ENCODE results near the gene SLC17A3.

The SLC17A3 gene

GRCh38 chr6:25918083-25918683 is 44.1 kb upstream of the SLC17A3 start:
- Histone ChIP-seq H3K14ac (ENCODE audit: low read length) (no peak overlapping the region), H2BK5ac (ENCODE audit: low read length) (no peak overlapping the region), H2BK120ac (ENCODE audit: low read depth, low read length) (no peak overlapping the region), H3K27me3 (ENCODE audit: control insufficient read depth in 3 of 3, insufficient read depth in 3 of 3, low read depth in 1 of 3, low read length in 3 of 3) (no peaks in the 10 kb centered on the region), H4K91ac (ENCODE audit: low read depth, low read length, poor library complexity) (no peak overlapping the region), H2AFZ (ENCODE audit: low read length) (no peak overlapping the region), H3K36me3 (replicated peaks in 1 of 2; ENCODE audit: control insufficient read depth in 2 of 2, insufficient read depth in 2 of 2, low read length in 2 of 2) (no peaks in the 10 kb centered on the region), H3K9me3 (replicated peaks in 1 of 2; ENCODE audit: control insufficient read depth in 2 of 2, insufficient read depth in 1 of 2, low read depth in 1 of 2, low read length in 2 of 2) (peaks cover 0 to 1% of the 10 kb centered on the region in 2 donors), H3K4ac (ENCODE audit: low read length) (no peak overlapping the region), H3K4me1 (ENCODE audit: control insufficient read depth in 2 of 2, insufficient read depth in 1 of 2, low read depth in 1 of 2, low read length in 2 of 2) (no peaks in the 10 kb centered on the region), H3K79me1 (ENCODE audit: low read depth, low read length) (no peaks in the 10 kb centered on the region), H2BK15ac (ENCODE audit: low read length) (no peak overlapping the region), H2BK12ac (ENCODE audit: low read length) (no peak overlapping the region), H2AK5ac (ENCODE audit: low read depth, low read length) (no peak overlapping the region), H3K4me2 (ENCODE audit: insufficient read depth, low read length, poor library complexity, severe bottlenecking) (no peak overlapping the region), H3K4me3 (ENCODE audit: low read length in 2 of 2) (no peak overlapping the region), H3K9ac (ENCODE audit: low read depth, low read length, poor library complexity) (no peak overlapping the region), H3K27ac (replicated peaks; ENCODE audit: low read length) (no peak overlapping the region), H3K23ac (ENCODE audit: low read depth, low read length, poor library complexity) (no peak overlapping the region), H3K18ac (ENCODE audit: low read length) (no peak overlapping the region), H4K8ac (ENCODE audit: low read depth, low read length) (no peak overlapping the region)
- no peak for DNase-seq (ENCODE audit: low spot score)
- WGBS, 2 donors (ENCODE audit: extremely low coverage in 2 of 2, insufficient read length in 2 of 2, insufficient replicate concordance in 1 of 2) = no CpG with 5 or more reads among the region's 5 CpGs

GRCh38 chr6:25916789-25917490 is 42.9 kb upstream of the SLC17A3 start:
- Histone ChIP-seq H3K27ac (replicated peaks; ENCODE audit: low read length) (no peak overlapping the region), H2BK12ac (ENCODE audit: low read length) (no peak overlapping the region), H3K4me1 (ENCODE audit: control insufficient read depth in 2 of 2, insufficient read depth in 1 of 2, low read depth in 1 of 2, low read length in 2 of 2) (no peaks in the 10 kb centered on the region), H3K4ac (ENCODE audit: low read length) (no peak overlapping the region), H3K4me2 (ENCODE audit: insufficient read depth, low read length, poor library complexity, severe bottlenecking) (no peak overlapping the region), H3K9me3 (replicated peaks in 1 of 2; ENCODE audit: control insufficient read depth in 2 of 2, insufficient read depth in 1 of 2, low read depth in 1 of 2, low read length in 2 of 2) (peaks cover 0 to 1% of the 10 kb centered on the region in 2 donors), H3K18ac (ENCODE audit: low read length) (no peak overlapping the region), H2BK120ac (ENCODE audit: low read depth, low read length) (no peak overlapping the region), H3K23ac (ENCODE audit: low read depth, low read length, poor library complexity) (no peak overlapping the region), H2BK5ac (ENCODE audit: low read length) (no peak overlapping the region), H4K91ac (ENCODE audit: low read depth, low read length, poor library complexity) (no peak overlapping the region), H3K79me1 (ENCODE audit: low read depth, low read length) (no peaks in the 10 kb centered on the region), H4K8ac (ENCODE audit: low read depth, low read length) (no peak overlapping the region), H3K4me3 (ENCODE audit: low read length in 2 of 2) (no peak overlapping the region), H3K9ac (ENCODE audit: low read depth, low read length, poor library complexity) (no peak overlapping the region), H3K14ac (ENCODE audit: low read length) (no peak overlapping the region), H3K36me3 (replicated peaks in 1 of 2; ENCODE audit: control insufficient read depth in 2 of 2, insufficient read depth in 2 of 2, low read length in 2 of 2) (no peaks in the 10 kb centered on the region), H2AFZ (ENCODE audit: low read length) (no peak overlapping the region), H3K27me3 (ENCODE audit: control insufficient read depth in 3 of 3, insufficient read depth in 3 of 3, low read depth in 1 of 3, low read length in 3 of 3) (no peaks in the 10 kb centered on the region), H2BK15ac (ENCODE audit: low read length) (no peak overlapping the region), H2AK5ac (ENCODE audit: low read depth, low read length) (no peak overlapping the region)
- no peak for DNase-seq (ENCODE audit: low spot score)
- no CpG with 5 or more reads among the region's 7 CpGs for WGBS, 2 donors (ENCODE audit: extremely low coverage in 2 of 2, insufficient read length in 2 of 2, insufficient replicate concordance in 1 of 2)

DNA sequence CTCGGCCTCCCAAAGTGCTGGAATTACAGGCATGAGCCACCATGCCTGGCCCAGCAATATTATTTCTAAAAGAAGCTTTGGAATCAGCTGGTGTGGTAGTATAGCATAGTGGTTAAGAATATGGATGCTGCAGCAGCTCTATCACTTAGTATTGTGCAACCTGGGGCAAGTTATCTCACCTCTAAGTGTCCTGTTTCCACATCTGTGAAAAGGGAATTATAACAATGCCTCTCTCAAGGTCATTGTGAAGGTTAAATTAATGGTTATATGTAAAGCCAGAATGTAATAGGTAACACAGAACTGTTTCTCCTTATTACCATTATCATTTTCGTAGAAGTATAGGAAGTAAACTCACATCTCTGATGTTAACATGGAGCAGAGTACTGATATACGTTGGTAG is 42.3 kb upstream of the SLC17A3 start:
- Histone ChIP-seq H2BK5ac (ENCODE audit: low read length) (no peak overlapping the region), H3K23ac (ENCODE audit: low read depth, low read length, poor library complexity) (no peak overlapping the region), H4K91ac (ENCODE audit: low read depth, low read length, poor library complexity) (no peak overlapping the region), H3K9ac (ENCODE audit: low read depth, low read length, poor library complexity) (no peak overlapping the region), H3K4me2 (ENCODE audit: insufficient read depth, low read length, poor library complexity, severe bottlenecking) (no peak overlapping the region), H3K27ac (replicated peaks; ENCODE audit: low read length) (no peak overlapping the region), H3K9me3 (replicated peaks in 1 of 2; ENCODE audit: control insufficient read depth in 2 of 2, insufficient read depth in 1 of 2, low read depth in 1 of 2, low read length in 2 of 2) (peaks cover 0 to 1% of the 10 kb centered on the region in 2 donors), H3K14ac (ENCODE audit: low read length) (no peak overlapping the region), H3K4ac (ENCODE audit: low read length) (no peak overlapping the region), H2BK15ac (ENCODE audit: low read length) (no peak overlapping the region), H2AK5ac (ENCODE audit: low read depth, low read length) (no peak overlapping the region), H3K27me3 (ENCODE audit: control insufficient read depth in 3 of 3, insufficient read depth in 3 of 3, low read depth in 1 of 3, low read length in 3 of 3) (no peaks in the 10 kb centered on the region), H2AFZ (ENCODE audit: low read length) (no peak overlapping the region), H3K79me1 (ENCODE audit: low read depth, low read length) (no peaks in the 10 kb centered on the region), H2BK120ac (ENCODE audit: low read depth, low read length) (no peak overlapping the region), H3K18ac (ENCODE audit: low read length) (no peak overlapping the region), H3K4me1 (ENCODE audit: control insufficient read depth in 2 of 2, insufficient read depth in 1 of 2, low read depth in 1 of 2, low read length in 2 of 2) (no peaks in the 10 kb centered on the region), H3K4me3 (ENCODE audit: low read length in 2 of 2) (no peak overlapping the region), H4K8ac (ENCODE audit: low read depth, low read length) (no peak overlapping the region), H3K36me3 (replicated peaks in 1 of 2; ENCODE audit: control insufficient read depth in 2 of 2, insufficient read depth in 2 of 2, low read length in 2 of 2) (no peaks in the 10 kb centered on the region), H2BK12ac (ENCODE audit: low read length) (no peak overlapping the region)
- no CpG with 5 or more reads among the region's 3 CpGs for WGBS, 2 donors (ENCODE audit: extremely low coverage in 2 of 2, insufficient read length in 2 of 2, insufficient replicate concordance in 1 of 2)
- no peak for DNase-seq (ENCODE audit: low spot score)

GRCh38 chr6:25913741-25914140 is 39.7 kb upstream of the SLC17A3 start:
- no peak overlapping the region for H3K4me2 ChIP-seq (ENCODE audit: insufficient read depth, low read length, poor library complexity, severe bottlenecking)
- H3K4me3 ChIP-seq (ENCODE audit: low read length in 2 of 2) = no peak overlapping the region
- no peaks in the 10 kb centered on the region for H3K79me1 ChIP-seq (ENCODE audit: low read depth, low read length)
- no peak overlapping the region for H3K23ac ChIP-seq (ENCODE audit: low read depth, low read length, poor library complexity)
- no peak overlapping the region for H2BK120ac ChIP-seq (ENCODE audit: low read depth, low read length)
- H2AFZ ChIP-seq (ENCODE audit: low read length) = no peak overlapping the region
- H2AK5ac ChIP-seq (ENCODE audit: low read depth, low read length) = no peak overlapping the region
- H3K9ac ChIP-seq (ENCODE audit: low read depth, low read length, poor library complexity) = no peak overlapping the region
- no peak overlapping the region for H4K8ac ChIP-seq (ENCODE audit: low read depth, low read length)
- H3K27ac ChIP-seq (replicated peaks; ENCODE audit: low read length) = no peak overlapping the region
- H3K36me3 ChIP-seq (replicated peaks in 1 of 2; ENCODE audit: control insufficient read depth in 2 of 2, insufficient read depth in 2 of 2, low read length in 2 of 2) = no peaks in the 10 kb centered on the region
- no peak overlapping the region for H2BK5ac ChIP-seq (ENCODE audit: low read length)
- H2BK15ac ChIP-seq (ENCODE audit: low read length) = no peak overlapping the region
- H4K91ac ChIP-seq (ENCODE audit: low read depth, low read length, poor library complexity) = no peak overlapping the region
- no peak overlapping the region for H3K14ac ChIP-seq (ENCODE audit: low read length)
- no peaks in the 10 kb centered on the region for H3K4me1 ChIP-seq (ENCODE audit: control insufficient read depth in 2 of 2, insufficient read depth in 1 of 2, low read depth in 1 of 2, low read length in 2 of 2)
- no peak overlapping the region for H2BK12ac ChIP-seq (ENCODE audit: low read length)
- WGBS, 2 donors (ENCODE audit: extremely low coverage in 2 of 2, insufficient read length in 2 of 2, insufficient replicate concordance in 1 of 2) = no CpG with 5 or more reads among the region's 3 CpGs
- H3K9me3 ChIP-seq (replicated peaks in 1 of 2; ENCODE audit: control insufficient read depth in 2 of 2, insufficient read depth in 1 of 2, low read depth in 1 of 2, low read length in 2 of 2) = peaks cover 0 to 1% of the 10 kb centered on the region in 2 donors
- no peak overlapping the region for H3K4ac ChIP-seq (ENCODE audit: low read length)
- H3K27me3 ChIP-seq (ENCODE audit: control insufficient read depth in 3 of 3, insufficient read depth in 3 of 3, low read depth in 1 of 3, low read length in 3 of 3) = no peaks in the 10 kb centered on the region
- no peak overlapping the region for H3K18ac ChIP-seq (ENCODE audit: low read length)
- DNase-seq (ENCODE audit: low spot score) = no peak

All from neuronal stem cell (in vitro differentiated cells).